IPS-NIHi7 (cell line): ENCODE measurements around the gene RAPGEF2.
"Not testable (repeated sequence)": the region's sequence is repeated elsewhere in the genome, so short reads cannot be mapped to it uniquely, and the experiment has no call there.

Experiments used
- DNase-seq: peaks from one replicate; pipeline ENCODE4 v3.0.0; 2012; ENCODE audit warnings: mixed read lengths; ENCODE audit errors: extremely low spot score

The RAPGEF2 gene

DNA sequence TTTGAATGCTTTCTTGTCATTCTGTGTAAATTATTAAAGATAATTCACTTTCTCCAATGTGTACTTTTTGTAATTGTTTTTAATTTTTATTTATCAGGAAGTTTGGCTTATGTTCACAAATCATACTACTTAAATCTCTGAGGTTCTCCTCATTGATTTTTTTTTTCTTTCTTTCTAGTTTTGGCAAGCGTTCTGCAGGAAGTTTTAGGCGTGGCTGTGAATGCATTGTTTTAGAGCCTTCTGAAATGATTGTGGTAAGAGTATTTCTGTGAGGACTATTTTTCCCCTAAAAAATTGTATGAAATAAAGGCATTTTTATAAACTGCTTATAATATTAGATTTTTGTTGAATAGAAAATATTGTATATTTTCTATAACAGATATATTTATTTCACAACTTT lies 135.8 kb downstream of the RAPGEF2 start:
- DNase-seq, result no peak

DNA sequence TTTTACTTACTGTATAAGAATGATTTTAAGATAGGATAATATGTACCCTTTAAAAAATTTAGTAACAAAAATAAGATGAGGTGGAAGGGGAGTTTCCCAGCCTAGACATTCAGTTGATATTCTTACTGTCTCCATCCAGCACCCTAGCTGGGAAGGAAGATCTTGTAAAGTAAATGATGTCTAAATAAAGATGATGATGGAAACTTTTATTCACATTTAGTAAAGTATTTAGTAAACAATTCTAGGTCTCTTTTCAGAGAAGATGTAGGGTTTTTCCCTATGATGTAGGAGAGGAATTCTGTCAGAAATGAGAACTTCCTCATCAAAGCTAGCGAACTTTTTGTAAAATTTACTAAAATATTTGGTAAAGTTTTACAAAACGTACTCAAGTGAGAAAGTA lies 136.8 kb downstream of the RAPGEF2 start:
- DNase-seq, result no peak

DNA sequence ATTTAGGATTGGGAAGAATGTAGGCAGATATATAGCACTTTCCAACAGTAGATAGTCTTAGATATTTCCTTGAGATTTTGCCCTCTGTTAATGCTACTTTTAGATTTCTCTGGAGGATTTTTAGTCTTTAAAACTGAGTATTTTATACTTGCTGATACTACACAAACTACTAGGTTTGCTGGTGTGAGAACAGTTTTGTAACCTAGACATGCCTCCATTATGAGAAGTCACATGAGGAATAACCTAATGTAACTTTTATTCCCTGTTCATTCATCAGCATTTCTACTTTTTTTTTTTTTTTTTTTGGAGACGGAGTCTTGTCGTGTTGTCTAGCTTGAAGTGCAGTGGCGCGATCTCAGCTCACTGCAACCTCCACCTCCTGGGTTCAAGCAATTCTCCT lies 137.2 kb downstream of the RAPGEF2 start:
- DNase-seq, result no peak

DNA sequence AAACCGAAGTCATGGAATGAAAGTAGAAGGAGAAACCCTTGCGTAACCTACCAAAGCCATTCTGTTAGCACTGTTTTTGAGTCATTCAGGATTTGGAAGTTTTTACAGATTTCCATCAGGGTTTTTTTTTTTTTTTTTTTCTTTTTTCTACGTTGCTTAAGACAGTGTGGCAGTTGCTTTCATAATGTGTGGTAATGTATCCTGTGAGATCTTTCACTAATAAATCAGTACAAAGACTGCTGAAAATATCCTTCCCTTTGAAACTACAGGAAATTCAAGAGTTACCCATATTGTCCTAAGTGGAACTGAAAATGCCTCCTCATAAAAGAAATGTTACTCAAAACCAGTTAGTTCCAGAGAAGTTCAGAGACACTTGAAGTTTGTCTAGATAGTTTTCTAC lies 137.8 kb downstream of the RAPGEF2 start:
- no peak for DNase-seq

DNA sequence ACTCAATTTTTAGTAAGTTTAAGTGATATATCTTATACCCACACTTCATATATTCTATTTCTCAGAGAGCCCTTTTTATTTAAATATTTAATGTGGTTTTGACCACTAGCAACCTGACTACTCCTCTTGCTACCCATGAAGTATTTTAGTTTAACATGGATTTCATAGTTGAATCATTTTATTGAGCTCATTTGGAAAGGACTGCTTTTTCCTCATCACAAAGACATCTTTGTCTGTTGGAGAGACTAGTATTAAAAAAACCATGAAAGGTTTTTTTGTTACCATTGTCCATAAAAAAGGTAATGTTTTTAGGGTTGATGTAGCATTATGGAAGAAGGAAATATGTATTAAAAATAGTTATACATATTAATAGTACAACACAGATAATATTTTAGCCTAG lies 139.5 kb downstream of the RAPGEF2 start:
- no peak for DNase-seq

DNA sequence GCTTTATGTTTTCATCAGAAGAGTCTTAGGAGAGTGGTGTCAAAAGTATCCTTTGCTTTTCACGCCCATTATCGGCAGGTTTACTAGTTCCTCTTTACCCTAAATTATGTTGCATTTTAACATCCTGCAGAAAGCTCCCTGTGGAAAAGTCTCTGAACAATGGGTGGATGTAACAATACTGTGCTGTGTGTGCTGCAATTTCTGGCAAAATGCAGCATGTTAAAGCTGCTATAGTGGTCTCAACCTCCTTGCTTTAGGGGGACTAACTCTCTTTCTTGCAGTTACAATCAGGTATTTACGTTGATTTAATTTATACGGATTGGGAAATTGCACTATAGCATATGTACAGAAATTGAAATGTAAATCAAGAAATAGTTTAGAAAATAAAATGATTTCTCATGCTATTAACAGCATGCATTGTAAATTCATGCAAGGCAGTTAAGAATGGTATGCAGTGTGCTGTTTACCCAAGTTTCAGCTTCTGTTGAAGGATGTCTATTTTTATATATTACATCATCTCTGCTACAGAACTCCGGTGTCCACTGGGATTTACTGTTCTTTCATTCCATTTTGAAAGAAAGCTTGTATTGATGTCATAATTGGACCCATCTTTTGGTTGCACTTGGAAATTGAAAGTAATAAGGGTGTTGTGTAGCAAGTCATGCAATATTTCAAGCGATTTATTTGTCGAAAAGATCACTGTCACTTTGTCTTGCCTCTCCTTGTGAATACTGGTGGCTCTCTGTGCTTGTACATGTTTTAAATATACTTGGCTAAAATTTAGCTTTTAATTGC lies 145.7 kb downstream of the RAPGEF2 start:
- DNase-seq, result no peak

DNA sequence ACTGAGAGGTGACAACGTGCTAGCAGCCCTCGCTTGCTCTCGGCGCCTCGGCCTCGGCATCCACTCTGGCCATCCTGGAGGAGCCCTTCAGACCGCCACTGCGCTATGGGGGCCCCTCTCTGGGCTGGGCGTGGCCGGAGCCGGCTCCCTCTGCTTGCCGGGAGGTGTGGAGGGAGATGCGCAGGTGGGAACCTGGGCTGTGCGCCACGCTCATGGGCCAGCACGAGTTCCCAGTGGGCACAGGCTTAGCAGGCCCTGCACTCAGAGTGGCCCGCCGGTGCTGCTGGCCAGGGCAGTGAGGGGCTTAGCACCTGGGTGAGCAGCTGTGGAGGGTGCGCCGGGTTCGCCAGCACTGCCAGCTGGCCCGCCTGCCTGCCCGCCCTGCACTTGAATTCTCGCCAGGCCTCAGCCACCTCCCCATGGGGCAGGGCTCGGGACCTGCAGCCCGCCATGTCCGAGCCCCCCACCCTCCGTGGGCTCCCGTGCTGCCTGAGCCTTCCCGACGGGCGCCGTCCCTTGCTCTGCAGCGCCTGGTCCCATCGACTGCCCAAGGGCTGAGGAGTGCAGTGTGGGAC lies 148.0 kb downstream of the RAPGEF2 start:
- DNase-seq, result no peak

DNA sequence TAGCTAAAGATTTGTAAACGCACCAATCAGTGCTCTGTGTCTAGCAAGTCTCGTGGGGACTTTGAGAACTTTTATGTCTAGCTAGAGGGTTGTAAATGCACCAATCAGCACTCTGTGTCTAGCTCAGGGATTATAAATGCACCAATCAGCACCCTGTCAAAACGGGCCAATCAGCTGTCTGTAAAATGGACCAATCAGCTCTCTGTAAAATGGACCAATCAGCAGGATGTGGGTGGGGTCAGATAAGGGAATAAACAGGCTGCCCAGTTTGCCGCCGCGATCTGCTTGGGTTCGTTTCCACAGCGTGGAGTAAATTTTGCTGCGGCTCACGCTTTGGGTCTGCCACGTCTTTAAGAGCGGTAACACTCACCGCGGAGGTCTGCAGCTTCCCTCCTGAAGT lies 148.7 kb downstream of the RAPGEF2 start:
- DNase-seq, result not testable (repeated sequence)

DNA sequence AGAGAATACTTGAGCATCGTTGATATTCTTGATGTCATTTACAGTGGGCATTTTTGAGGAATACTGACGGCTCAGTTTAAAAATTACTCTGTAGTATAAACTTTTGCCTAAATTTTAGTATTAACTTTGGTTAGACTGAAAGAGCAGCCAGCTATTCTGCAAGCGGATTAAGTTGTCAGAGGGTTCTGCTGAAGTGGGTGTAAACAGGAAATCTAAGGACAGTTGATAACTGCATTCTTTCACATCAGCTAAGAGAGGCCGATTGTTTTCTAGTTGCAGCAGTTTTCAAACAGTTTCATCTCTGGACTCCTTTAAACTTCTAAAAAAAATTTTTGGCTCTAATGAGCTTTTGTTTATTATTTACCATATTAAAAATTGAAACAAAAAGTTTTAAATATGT lies 149.6 kb downstream of the RAPGEF2 start:
- no peak for DNase-seq

DNA sequence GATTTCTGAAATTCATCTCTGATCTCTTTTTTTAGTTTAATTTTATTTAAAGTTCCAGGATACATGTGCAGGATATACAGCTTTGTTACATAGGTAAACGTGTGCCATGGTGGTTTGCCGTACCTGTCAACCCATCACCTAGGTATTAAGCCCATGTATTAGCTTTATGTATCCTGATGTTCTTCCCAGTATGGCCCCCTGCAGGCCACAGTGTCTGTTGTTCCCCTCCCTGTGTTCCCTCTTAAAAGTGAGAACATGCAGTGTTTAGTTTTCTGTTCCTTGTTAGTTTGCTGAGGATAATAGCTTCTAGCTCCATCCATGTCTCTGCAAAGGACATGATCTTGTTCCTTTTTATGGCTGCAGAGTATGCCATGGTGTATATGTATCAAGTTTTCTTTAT lies 153.2 kb downstream of the RAPGEF2 start:
- no peak for DNase-seq

DNA sequence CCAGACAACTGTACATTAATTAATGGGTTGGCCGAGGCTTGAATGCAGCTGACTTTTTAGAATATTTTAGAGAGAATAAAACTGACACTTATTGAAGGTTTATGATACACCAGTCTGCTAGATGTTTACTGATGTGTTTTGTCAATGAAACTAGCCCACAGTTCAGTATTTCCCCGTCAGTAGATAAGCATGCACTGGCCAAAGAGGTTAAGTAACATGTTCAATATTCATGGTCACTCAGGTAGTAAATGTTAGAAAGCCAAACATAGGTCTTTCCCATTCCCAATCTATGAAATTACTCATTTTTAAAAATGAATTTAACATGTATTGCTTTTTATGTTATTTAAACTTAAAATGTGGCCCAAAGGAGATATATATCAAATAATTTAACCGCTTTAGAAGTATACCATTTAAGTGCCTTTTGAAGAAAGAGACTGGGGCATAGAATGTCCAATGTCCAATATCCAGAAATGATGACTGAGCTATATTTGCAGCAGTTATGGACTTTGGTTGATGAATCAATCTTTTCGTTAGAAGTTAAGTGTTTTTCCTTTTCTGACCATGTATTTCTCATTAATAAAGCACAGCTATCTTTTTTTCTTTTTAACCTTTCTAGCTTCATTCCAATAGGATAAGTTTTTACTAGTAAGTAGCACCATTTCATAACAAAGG lies 156.1 kb downstream of the RAPGEF2 start:
- DNase-seq, result no peak

DNA sequence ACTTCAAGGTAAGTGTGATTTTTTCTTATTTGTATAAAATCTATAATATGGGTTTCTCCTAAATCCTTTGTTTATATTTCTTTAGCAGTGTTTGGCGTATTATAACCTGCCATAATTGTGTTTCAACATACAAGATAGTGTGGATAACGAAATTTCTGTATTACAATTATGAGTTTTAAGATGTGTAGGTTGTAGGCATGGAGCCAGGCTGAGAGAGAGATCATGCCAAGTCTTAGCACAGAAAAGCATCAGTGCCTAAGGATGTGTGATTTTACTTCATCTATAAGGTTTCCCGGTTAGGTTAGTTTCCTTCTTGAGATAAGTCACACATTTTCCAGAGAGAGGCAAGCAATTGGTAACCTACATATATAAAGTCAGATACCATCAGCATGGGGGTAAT lies 161.2 kb downstream of the RAPGEF2 start:
- no peak for DNase-seq

DNA sequence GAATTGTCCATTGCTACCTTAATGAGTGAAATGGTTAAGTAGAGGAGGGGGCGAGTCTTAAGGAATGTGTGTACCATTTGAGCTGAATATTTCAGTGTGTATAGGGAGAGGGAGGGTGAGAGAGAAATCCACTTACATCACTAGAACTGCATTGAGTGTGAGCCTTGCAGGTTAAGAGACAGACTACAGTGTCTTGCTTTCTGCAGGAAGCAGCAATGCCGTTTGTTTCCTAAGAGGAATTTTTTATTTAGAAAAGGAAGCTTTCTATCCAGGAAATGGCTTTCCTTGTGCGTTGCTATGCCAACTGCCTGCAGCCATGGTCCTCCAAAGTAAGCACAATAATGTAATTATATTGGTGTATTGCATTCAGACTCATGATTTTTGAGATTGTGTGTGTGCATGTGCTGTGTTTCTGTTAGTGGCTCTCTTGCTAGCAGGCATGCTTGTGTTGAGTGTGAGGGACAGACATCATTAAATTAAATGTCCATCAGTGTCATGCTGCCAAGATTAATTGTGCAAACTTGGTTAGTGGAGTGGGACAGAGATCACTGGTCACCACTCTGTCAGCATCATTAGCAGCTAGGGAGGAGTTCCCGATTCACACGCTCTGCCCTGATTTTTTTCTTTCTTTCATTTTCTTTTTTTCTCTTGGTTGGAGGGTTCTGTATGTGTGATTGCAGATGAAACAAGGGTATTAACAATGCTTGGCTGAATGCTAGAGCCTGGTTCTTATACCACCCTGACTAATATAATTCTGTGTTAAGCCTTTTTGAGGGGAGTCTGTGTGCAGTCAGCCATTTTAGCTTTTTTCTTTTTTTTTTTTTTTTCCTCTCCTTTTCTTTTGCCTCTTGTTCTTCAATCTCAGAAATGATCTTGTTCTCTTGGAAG lies 164.3 kb downstream of the RAPGEF2 start:
- no peak for DNase-seq

DNA sequence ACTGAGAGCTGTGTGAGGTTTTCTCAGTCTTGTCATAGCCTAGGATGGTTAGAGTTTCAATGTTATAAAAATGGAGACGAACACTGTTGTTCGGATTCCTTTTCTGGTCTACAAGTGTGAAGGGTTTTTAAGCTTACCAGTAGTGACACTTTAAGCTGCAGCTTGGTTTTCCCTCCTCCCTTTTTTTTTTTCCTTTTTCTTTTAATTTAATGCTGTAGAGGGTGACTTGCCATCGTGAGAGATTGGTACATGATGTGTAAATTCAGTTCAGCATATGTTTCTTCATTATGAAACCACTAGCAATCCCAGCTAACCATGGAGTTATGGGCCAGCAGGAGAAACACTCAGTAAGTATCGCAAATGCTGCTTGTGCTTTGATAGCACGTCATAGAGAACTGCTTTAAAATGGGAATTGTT lies 165.0 kb downstream of the RAPGEF2 start:
- no peak for DNase-seq

DNA sequence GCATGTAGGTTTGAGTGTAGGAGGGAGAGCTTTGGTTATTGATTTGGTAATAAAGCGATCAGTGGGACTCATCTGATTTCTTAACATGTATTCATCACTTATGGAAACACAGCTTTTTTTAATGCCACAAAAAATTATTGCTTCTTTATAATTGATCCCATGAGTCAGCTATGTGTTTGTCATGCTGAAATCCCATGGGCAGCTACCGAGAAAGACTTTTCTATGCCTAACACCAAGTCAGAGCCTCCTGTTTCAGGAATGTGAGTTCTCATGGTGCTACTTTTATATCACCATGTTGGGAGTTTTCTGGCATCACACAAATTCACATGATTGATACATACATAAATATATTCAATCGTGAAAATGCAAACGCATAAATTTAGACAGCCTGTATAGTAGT lies 165.7 kb downstream of the RAPGEF2 start:
- DNase-seq, result no peak

DNA sequence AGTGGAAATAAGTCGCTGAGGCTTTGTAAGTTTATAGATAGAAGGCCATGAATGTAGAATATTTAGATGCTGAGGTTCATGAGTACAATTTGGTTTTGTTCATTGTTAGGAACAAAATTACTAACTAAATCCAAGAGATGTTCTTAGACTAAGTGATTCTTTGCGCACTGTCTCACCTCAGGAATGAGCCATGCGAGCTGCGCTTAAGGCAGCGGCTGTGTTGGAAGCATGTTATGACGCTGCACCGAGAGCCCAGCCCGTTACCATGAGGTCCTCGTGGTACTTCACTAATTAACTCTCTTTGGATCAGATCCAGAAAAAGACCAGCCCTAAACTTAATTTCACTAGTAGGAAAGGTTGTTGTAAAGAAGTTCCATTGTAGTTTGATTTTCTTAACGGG lies 166.2 kb downstream of the RAPGEF2 start:
- DNase-seq, result no peak

DNA sequence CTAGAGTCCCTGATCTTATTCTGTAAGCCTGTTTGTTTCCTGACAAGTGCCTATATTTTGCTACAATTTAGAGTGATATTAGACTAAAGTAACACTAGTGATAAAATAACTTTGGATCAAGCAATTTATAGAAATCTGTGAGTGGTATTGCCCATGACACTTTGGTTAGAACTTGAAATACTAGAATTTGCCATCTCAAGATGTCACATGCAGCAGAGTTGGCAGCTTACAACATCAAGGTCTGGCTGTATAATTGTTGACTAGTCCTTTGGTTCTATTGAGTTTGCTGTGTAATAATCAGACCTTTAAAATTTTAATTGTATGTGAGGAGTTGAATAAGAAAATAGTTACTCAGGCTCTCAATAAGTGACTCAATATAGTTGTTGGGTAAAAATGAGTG lies 167.1 kb downstream of the RAPGEF2 start:
- no peak for DNase-seq

DNA sequence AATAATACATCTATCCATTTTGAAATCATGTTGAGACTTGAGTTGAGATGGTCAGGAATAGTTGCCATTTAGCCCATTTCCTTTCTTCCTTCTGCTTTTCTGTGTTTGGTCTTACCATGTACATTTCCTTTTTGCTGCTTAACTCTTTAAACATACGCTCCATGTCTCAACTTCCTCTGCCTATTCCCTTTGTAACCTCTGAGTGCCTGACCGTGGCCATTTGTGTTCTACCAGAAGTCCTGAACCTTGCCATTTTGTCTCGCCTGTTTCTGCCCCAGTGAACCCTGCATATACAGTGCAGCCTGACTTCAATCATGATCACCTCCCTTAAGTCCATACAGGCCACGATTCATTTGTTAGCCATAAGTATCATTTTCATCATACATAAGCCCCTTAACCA lies 169.0 kb downstream of the RAPGEF2 start:
- DNase-seq, result no peak

DNA sequence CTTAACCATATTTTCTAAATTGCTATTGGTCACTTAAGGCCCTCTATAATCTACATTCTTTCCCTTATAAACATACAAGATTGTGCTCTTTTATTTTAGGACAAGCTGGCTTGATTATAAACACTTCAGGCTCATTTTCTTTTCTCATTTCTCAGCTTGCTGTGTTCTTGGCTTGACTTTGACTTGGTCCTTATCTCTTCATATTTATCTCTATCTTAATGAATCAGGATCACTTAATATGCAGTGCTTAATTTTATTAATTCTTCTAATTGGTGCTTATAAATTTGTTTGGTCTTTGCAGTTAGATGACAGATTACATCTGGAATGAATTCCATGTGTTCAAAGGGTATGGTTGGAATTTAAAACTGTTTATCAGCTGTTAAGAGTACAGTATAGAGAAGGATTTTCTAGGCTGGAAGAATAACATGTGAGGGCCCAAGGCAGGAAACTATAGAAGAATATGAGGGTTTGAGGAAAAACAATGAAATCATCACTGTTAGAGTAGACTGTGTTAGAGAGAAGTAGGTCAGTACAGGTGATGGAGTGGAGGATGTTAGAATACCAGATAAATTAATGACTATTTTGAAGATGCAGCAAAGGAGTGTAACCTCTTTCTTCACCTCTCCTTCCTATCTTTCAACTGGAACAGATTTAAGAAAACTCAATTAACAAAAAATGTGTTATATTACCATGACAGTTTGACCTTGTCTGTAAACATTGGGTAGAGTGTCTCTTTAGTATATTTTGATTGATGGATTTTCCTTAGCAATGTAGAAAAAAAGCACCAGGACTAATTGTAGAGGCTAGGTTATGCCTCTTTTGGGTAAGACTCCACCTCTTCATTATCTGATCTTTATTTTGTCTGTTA lies 169.6 kb downstream of the RAPGEF2 start:
- DNase-seq, result no peak

DNA sequence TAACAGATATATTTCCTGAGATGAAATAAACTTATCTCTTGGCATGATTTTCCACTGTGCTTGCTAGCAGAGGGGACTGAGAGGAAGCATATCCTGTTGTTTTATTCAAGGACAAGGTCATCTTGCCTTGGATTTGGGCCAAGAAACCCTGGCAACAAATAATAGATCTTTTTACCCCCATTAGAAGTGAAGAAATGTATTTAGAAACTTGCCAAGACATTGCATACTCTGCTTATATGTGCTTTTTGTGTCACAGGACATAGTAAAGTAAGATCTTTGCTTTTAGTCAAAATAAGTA lies 170.2 kb downstream of the RAPGEF2 start:
- DNase-seq, result no peak

DNA sequence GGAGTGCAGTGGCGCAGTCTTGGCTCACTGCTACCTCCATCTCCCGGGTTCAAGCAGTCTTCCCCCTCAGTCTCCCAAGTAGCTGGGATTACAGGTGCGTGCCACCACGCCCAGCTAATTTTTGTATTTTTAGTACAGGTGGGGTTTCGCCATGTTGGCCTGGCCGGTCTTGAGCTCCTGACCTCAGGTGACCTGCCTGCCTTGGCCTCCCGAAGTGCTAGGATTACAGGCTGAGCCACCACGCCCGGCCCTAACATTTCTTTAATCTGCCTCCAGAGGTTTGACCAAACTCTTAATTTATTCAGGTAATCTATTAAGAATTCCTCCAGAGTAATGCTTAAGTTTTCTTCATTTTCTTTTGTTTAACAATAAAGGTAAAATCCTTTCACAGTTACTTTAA lies 171.0 kb downstream of the RAPGEF2 start:
- DNase-seq, result no peak
